Panc1 (cell line): ENCODE results near the gene PPM1L.

Experiments
- CTCF ChIP-seq: fragments of 450-650 bp; IDR thresholded peaks from 2 replicates; pipeline ENCODE4 v1.5.1; 2017; ENCODE audit warnings: mild to moderate bottlenecking
- SIN3A ChIP-seq: IDR thresholded peaks from 2 replicates; pipeline ENCODE4 v1.6.1; 2012; ENCODE audit warnings: low read depth, mild to moderate bottlenecking, low read length, moderate library complexity, borderline replicate concordance; ENCODE audit not compliant: insufficient read depth

GRCh38 chr3:160935413-160936095, 179.5 kb downstream of the PPM1L start:
- no peak for TF ChIP-seq SIN3A
- TF ChIP-seq CTCF = no peak
